Measurements from ENCODE around the gene AANAT. TPM values are rescaled to one million over a fixed set of nuclear protein-coding genes. Genes with fewer than 3 reads are reported as not detected.

The AANAT gene
- total RNA-seq, 6 experiments from 2014 or later = not detected

GRCh38 chr17:76490112-76490710 lies 22.8 kb downstream of the AANAT start:
- Histone ChIP-seq H3K4me1 (no peaks in the 10 kb centered on the region), H3K4me3 (no peak overlapping the region), H3K27ac (no peak overlapping the region), H3K27me3 (no peaks in the 10 kb centered on the region), H3K9me3 (no peaks in the 10 kb centered on the region), H3K36me3 (no peaks in the 10 kb centered on the region)
- no peak for TF ChIP-seq POLR2A (IDR thresholded peaks at IDR 0.05)
- TF ChIP-seq CTCF (IDR thresholded peaks at IDR 0.05) = no peak
- ATAC-seq (no peak), DNase-seq (no peak)
- intact Hi-C loops (cut with DNase I) = no loop called here
- no CpG with 5 or more reads among the region's 10 CpGs for WGBS (ENCODE audit: insufficient coverage, low coverage, low lambda C conversion rate, missing lambda C conversion rate)

- WGBS (ENCODE audit: insufficient coverage, low coverage, low lambda C conversion rate, missing lambda C conversion rate) = 0% methylated on average over 1 of the region's 17 CpGs
- Histone ChIP-seq H3K4me3 (no peak overlapping the region), H3K9me3 (no peaks in the 10 kb centered on the region), H3K27me3 (no peaks in the 10 kb centered on the region), H3K36me3 (no peaks in the 10 kb centered on the region), H3K27ac (peak overlapping the region; percentile 26 to 87 (median 60)), H3K4me1 (no peaks in the 10 kb centered on the region)
- intact Hi-C loops (cut with DNase I) = no loop called here
- peak; percentile 8 to 30 (median 25) for ATAC-seq
- no peak for DNase-seq
- no peak for TF ChIP-seq CTCF (IDR thresholded peaks at IDR 0.05)
- no peak for TF ChIP-seq POLR2A (IDR thresholded peaks at IDR 0.05)
These were observed 24.1 kb downstream of the AANAT start for GRCh38 chr17:76491271-76492122.

GRCh38 chr17:76492123-76492988 lies 25.0 kb downstream of the AANAT start:
- Histone ChIP-seq H3K27ac (peak overlapping the region; percentile 26 to 87 (median 60)), H3K9me3 (no peaks in the 10 kb centered on the region), H3K4me3 (no peak overlapping the region), H3K36me3 (no peaks in the 10 kb centered on the region), H3K4me1 (no peaks in the 10 kb centered on the region), H3K27me3 (no peaks in the 10 kb centered on the region)
- no peak for TF ChIP-seq POLR2A (IDR thresholded peaks at IDR 0.05)
- no peak for TF ChIP-seq CTCF (IDR thresholded peaks at IDR 0.05)
- intact Hi-C loops (cut with DNase I) = no loop called here
- ATAC-seq = peak; percentile 8 to 32 (median 24)
- WGBS (ENCODE audit: insufficient coverage, low coverage, low lambda C conversion rate, missing lambda C conversion rate) = 57% methylated on average over 5 of the region's 11 CpGs
- DNase-seq = peak in 1 of 3 donors; percentile 34

- Histone ChIP-seq H3K4me3 (peak overlapping the region in 1 of 3 donors; percentile 9), H3K4me1 (peaks cover 0 to 6% (median 0%) of the 10 kb centered on the region in 4 donors), H3K36me3 (no peaks in the 10 kb centered on the region), H3K27ac (peak overlapping the region; percentile 26 to 87 (median 60)), H3K27me3 (no peaks in the 10 kb centered on the region), H3K9me3 (no peaks in the 10 kb centered on the region)
- DNase-seq (peak in 2 of 3 donors; percentile 78 to 81), ATAC-seq (peak; percentile 50 to 62 (median 55))
- WGBS (ENCODE audit: insufficient coverage, low coverage, low lambda C conversion rate, missing lambda C conversion rate) = 5% methylated on average over 4 of the region's 15 CpGs
- TF ChIP-seq CTCF (IDR thresholded peaks at IDR 0.05) (no peak), POLR2A (IDR thresholded peaks at IDR 0.05) (peak; percentile 44)
- intact Hi-C loops (cut with DNase I) = no loop called here
These were observed 25.6 kb downstream of the AANAT start for GRCh38 chr17:76492989-76493501.

Measured in right lobe of liver (tissue), 6 donors.